Activated CD4-positive, alpha-beta T cell treated with anti-CD3 and anti-CD28 coated beads, Interleukin-2, amount 50 U/mL, for 4 hours (primary cell): ENCODE measurements around the gene USP10.

Experiments used
- DNase-seq, 2 experiments: peaks; one replicate each; pipeline ENCODE4 v3.0.0-alpha.2; 2020

Gene USP10

GRCh38 chr16:84700446-84701300 lies 873 bp downstream of the USP10 start:
- peak; percentile 13 to 18 for DNase-seq

GRCh38 chr16:84703681-84704080 lies 3.9 kb downstream of the USP10 start:
- DNase-seq: no peak

GRCh38 chr16:84704253-84704652 lies 4.5 kb downstream of the USP10 start:
- DNase-seq: no peak

GRCh38 chr16:84706856-84707255 lies 7.1 kb downstream of the USP10 start:
- no peak for DNase-seq

GRCh38 chr16:84709609-84710008 lies 9.8 kb downstream of the USP10 start:
- DNase-seq: no peak

GRCh38 chr16:84710686-84711085 lies 10.9 kb downstream of the USP10 start:
- no peak for DNase-seq

GRCh38 chr16:84712138-84712671 lies 12.4 kb downstream of the USP10 start:
- no peak for DNase-seq

- no peak for DNase-seq
These were observed 13.3 kb downstream of the USP10 start for GRCh38 chr16:84712801-84713775.

- DNase-seq: no peak
These were observed 14.2 kb downstream of the USP10 start for GRCh38 chr16:84714028-84714427.

- no peak for DNase-seq
These were observed 15.6 kb downstream of the USP10 start for GRCh38 chr16:84715424-84715823.

GRCh38 chr16:84715854-84716253 lies 16.1 kb downstream of the USP10 start:
- no peak for DNase-seq

- DNase-seq: no peak
These were observed 16.9 kb downstream of the USP10 start for GRCh38 chr16:84716740-84717139.

- no peak for DNase-seq
These were observed 17.7 kb downstream of the USP10 start for GRCh38 chr16:84717484-84717883.

GRCh38 chr16:84720177-84720579 lies 20.4 kb downstream of the USP10 start:
- DNase-seq: no peak

- DNase-seq: no peak
These were observed 22.3 kb downstream of the USP10 start for GRCh38 chr16:84722068-84722467.

GRCh38 chr16:84723906-84724305 lies 24.1 kb downstream of the USP10 start:
- DNase-seq: no peak

- no peak for DNase-seq
These were observed 25.0 kb downstream of the USP10 start for GRCh38 chr16:84724606-84725309.

- DNase-seq: no peak
These were observed 25.8 kb downstream of the USP10 start for GRCh38 chr16:84725481-84726078.

GRCh38 chr16:84726079-84726668 lies 26.4 kb downstream of the USP10 start:
- peak; percentile 80 to 87 for DNase-seq

GRCh38 chr16:84726669-84727467 lies 27.1 kb downstream of the USP10 start:
- no peak for DNase-seq

- no peak for DNase-seq
These were observed 29.1 kb downstream of the USP10 start for GRCh38 chr16:84728853-84729424.
